Caco-2 (cell line): ENCODE data around the gene SRPRB. TPM values are rescaled to one million over a fixed set of nuclear protein-coding genes. Genes with fewer than 3 reads are reported as not detected.

Experiments
- BruUV-seq: library from RNA; stranded (reverse); fragments of 400-500 nt; replicated peaks from 2 replicates; lab custom pipeline; 2021; lab: Mats Ljungman, UMichigan
- CTCF ChIA-PET: fragments of 300-600 bp; sonication (Branson Sonifier 250); formaldehyde crosslinking; loops from one replicate; lab custom pipeline; 2022; ENCODE audit warnings: antibody characterized with exemption; lab: Charles Lee
- POLR2A ChIA-PET: fragments of 300-600 bp; sonication (Branson Sonifier 250); formaldehyde crosslinking; loops from one replicate; lab custom pipeline; 2022; ENCODE audit warnings: antibody characterized with exemption; lab: Charles Lee
- DNase-seq, 2 experiments: peaks; one replicate each; pipeline versions ENCODE4 v3.0.0 to v3.0.0-alpha.2; 2020 to 2022
- H3K27me3 ChIP-seq: replicated peaks from 2 replicates; pipeline ENCODE4 v1.6.0; 2011; ENCODE audit warnings: low read length; ENCODE audit not compliant: control insufficient read depth, insufficient read depth
- H3K36me3 ChIP-seq: 2 replicates; pipeline ENCODE4 v1.5.1; 2011; ENCODE audit warnings: low read length; ENCODE audit not compliant: control insufficient read depth, insufficient read depth
- H3K4me1 ChIP-seq: fragments of 250-450 bp; sonication (Bioruptor Pico); 2 replicates; pipeline ENCODE4 v1.5.1; 2020; ENCODE audit warnings: mild to moderate bottlenecking
- H3K4me3 ChIP-seq: 2 replicates; pipeline ENCODE4 v1.5.1; 2011; ENCODE audit warnings: low read depth, mild to moderate bottlenecking, control low read depth, low read length
- H3K9me3 ChIP-seq: fragments of 250-450 bp; sonication (Bioruptor Pico); 2 replicates; pipeline ENCODE4 v1.5.1; 2020; ENCODE audit warnings: mild to moderate bottlenecking, moderate library complexity
- H3K27ac Mint-ChIP-seq: one replicate; pipeline ENCODE4 v1.8.0; 2022; ENCODE audit warnings: mixed read lengths; ENCODE audit not compliant: unreplicated experiment
- H3K27me3 Mint-ChIP-seq: one replicate; pipeline ENCODE4 v1.8.0; 2022; ENCODE audit warnings: mixed read lengths; ENCODE audit not compliant: insufficient read depth, unreplicated experiment
- H3K36me3 Mint-ChIP-seq: one replicate; pipeline ENCODE4 v1.8.0; 2022; ENCODE audit warnings: mild to moderate bottlenecking, mixed read lengths; ENCODE audit not compliant: insufficient read depth, unreplicated experiment
- H3K4me1 Mint-ChIP-seq: one replicate; pipeline ENCODE4 v1.8.0; 2022; ENCODE audit warnings: low read depth, mixed read lengths; ENCODE audit not compliant: unreplicated experiment
- H3K4me3 Mint-ChIP-seq: one replicate; pipeline ENCODE4 v1.8.0; 2022; ENCODE audit warnings: mild to moderate bottlenecking, moderate library complexity, mixed read lengths; ENCODE audit not compliant: unreplicated experiment
- H3K9me3 Mint-ChIP-seq: one replicate; pipeline ENCODE4 v1.8.0; 2022; ENCODE audit warnings: mixed read lengths; ENCODE audit not compliant: unreplicated experiment
- intact Hi-C: fragments of 100-400 bp; cut with micrococcal nuclease; formaldehyde crosslinking; loops from one replicate; pipeline ENCODE4 v1.10.0; 2022; ENCODE audit not compliant: unreplicated experiment
- total RNA-seq: library from RNA; stranded (reverse); gene quantifications from 2 replicates; pipeline ENCODE4 v1.2.3, GENCODE V29; 2022
- TF ChIP-seq, protein P1 (sequence below), 2 experiments: fragments of 200-600 bp in 1 of 2; IDR thresholded peaks; 1 replicate in 1 of 2; 2 replicates in 1 of 2; pipeline versions ENCODE4 v1.5.1 to v1.8.0; 2011 to 2022; ENCODE audit warnings: antibody characterized with exemption in 1 of 2, control low read depth in 1 of 2, inconsistent platforms in 1 of 2, low read depth in 1 of 2, low read length in 1 of 2, mild to moderate bottlenecking in 1 of 2, moderate library complexity in 1 of 2; ENCODE audit not compliant: insufficient read depth in 1 of 2, severe bottlenecking in 1 of 2, unreplicated experiment in 1 of 2

The SRPRB gene
- total RNA-seq, 1 experiment from 2014 or later: 87.3 TPM

DNA sequence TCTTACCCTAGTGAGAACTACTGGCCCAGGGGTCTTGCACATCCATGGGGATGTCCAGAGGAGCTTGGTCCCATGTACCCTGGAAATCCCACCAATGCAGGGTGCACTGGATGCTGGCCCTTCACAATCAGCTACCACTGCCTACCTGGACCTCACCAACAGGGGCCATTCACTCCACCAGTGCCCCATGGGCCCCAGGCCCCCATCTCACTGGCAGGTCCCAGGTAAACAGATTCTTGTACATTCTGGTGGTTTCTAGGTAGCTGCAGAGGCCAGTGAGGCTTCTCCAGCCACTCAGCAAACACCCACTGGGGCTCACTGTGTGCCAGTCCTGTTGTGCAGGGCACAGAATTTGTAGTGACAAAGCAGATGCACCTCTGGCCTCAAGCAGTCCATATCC, 65.2 kb downstream of the SRPRB start:
- TF ChIP-seq, protein P1, sequence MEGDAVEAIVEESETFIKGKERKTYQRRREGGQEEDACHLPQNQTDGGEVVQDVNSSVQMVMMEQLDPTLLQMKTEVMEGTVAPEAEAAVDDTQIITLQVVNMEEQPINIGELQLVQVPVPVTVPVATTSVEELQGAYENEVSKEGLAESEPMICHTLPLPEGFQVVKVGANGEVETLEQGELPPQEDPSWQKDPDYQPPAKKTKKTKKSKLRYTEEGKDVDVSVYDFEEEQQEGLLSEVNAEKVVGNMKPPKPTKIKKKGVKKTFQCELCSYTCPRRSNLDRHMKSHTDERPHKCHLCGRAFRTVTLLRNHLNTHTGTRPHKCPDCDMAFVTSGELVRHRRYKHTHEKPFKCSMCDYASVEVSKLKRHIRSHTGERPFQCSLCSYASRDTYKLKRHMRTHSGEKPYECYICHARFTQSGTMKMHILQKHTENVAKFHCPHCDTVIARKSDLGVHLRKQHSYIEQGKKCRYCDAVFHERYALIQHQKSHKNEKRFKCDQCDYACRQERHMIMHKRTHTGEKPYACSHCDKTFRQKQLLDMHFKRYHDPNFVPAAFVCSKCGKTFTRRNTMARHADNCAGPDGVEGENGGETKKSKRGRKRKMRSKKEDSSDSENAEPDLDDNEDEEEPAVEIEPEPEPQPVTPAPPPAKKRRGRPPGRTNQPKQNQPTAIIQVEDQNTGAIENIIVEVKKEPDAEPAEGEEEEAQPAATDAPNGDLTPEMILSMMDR (IDR thresholded peaks at IDR 0.05; ENCODE audit: insufficient read depth in 1 of 2, low read depth in 1 of 2, low read length in 1 of 2, severe bottlenecking in 1 of 2, unreplicated experiment in 1 of 2): no peak
- CTCF ChIA-PET: no interaction called here
- BruUV-seq: no TSS peak
- Mint-ChIP-seq H3K36me3 (no peaks in the 10 kb centered on the region), H3K27me3 (peaks cover 2% of the 10 kb centered on the region), H3K4me1 (no peaks in the 10 kb centered on the region), H3K9me3 (no peaks in the 10 kb centered on the region), H3K27ac (no peak overlapping the region), H3K4me3 (no peak overlapping the region)
- no peaks in the 10 kb centered on the region for H3K9me3 ChIP-seq
- intact Hi-C loops: no loop called here
- H3K4me1 ChIP-seq: no peaks in the 10 kb centered on the region
- POLR2A ChIA-PET: no interaction called here
- no peaks in the 10 kb centered on the region; the same call in 1 of the 2 replicates for H3K27me3 ChIP-seq
- no peak overlapping the region for H3K4me3 ChIP-seq
- no peaks in the 10 kb centered on the region for H3K36me3 ChIP-seq
- DNase-seq: no peak

Other genes starting within 250 kb of the SRPRB start
- 260 and 284 TPM in 2 replicates for gene CDV3, start 232.1 kb upstream of the SRPRB start, total RNA-seq
- 57.1 and 68.2 TPM in 2 replicates for gene TOPBP1, start 143.9 kb upstream of the SRPRB start, total RNA-seq
- gene TF, start 59.4 kb upstream of the SRPRB start, total RNA-seq: 23.4 and 26.6 TPM in 2 replicates
- gene RAB6B, start 90.1 kb downstream of the SRPRB start, total RNA-seq: 2.5 and 3.2 TPM in 2 replicates
- gene SLCO2A1, start 224.1 kb downstream of the SRPRB start, total RNA-seq: 2.2 and 2.5 TPM in 2 replicates